Measurements from ENCODE around the gene ARHGAP28. TPM values are rescaled to one million over a fixed set of nuclear protein-coding genes. Genes with fewer than 3 reads are reported as not detected.

The ARHGAP28 gene
- total RNA-seq: 2.4 TPM

- ATAC-seq: peak; percentile 90
Observed at GRCh38 chr18:6729247-6730091, at the start of gene ARHGAP28. TSS of gene ARHGAP28 (plus strand) at chr18:6729716. CDS start at chr18:6729822, 106 bp downstream.

GRCh38 chr18:6681331-6681875 lies 48.1 kb upstream of the ARHGAP28 start:
- no peak for ATAC-seq

- no peak for ATAC-seq
Observed at GRCh38 chr18:6682437-6683111, 46.9 kb upstream of the ARHGAP28 start.

- no peak for ATAC-seq
Observed at GRCh38 chr18:6683112-6683876, 46.2 kb upstream of the ARHGAP28 start.

- no peak for ATAC-seq
Observed at GRCh38 chr18:6687676-6688075, 41.8 kb upstream of the ARHGAP28 start.

- no peak for ATAC-seq
Observed at GRCh38 chr18:6708890-6709289, 20.6 kb upstream of the ARHGAP28 start.

- ATAC-seq: no peak
Observed at GRCh38 chr18:6711467-6711866, 18.0 kb upstream of the ARHGAP28 start.

GRCh38 chr18:6712401-6712800 lies 17.1 kb upstream of the ARHGAP28 start:
- no peak for ATAC-seq

GRCh38 chr18:6714010-6714409 lies 15.5 kb upstream of the ARHGAP28 start:
- no peak for ATAC-seq

- no peak for ATAC-seq
Observed at GRCh38 chr18:6718267-6718666, 11.2 kb upstream of the ARHGAP28 start.

- ATAC-seq: no peak
Observed at GRCh38 chr18:6719098-6719846, 10.2 kb upstream of the ARHGAP28 start.

GRCh38 chr18:6719910-6720683 lies 9.4 kb upstream of the ARHGAP28 start:
- no peak for ATAC-seq

- ATAC-seq: no peak
Observed at GRCh38 chr18:6721755-6722154, 7.8 kb upstream of the ARHGAP28 start.

GRCh38 chr18:6722690-6723089 lies 6.8 kb upstream of the ARHGAP28 start:
- ATAC-seq: no peak

GRCh38 chr18:6724331-6724730 lies 5.2 kb upstream of the ARHGAP28 start:
- no peak for ATAC-seq

GRCh38 chr18:6728331-6728730 lies 1.2 kb upstream of the ARHGAP28 start:
- ATAC-seq: no peak

GRCh38 chr18:6728809-6729246 lies 688 bp upstream of the ARHGAP28 start:
- ATAC-seq: no peak

- ATAC-seq: no peak
Observed at GRCh38 chr18:6730416-6731221, 1.1 kb downstream of the ARHGAP28 start.

GRCh38 chr18:6731222-6731596 lies 1.7 kb downstream of the ARHGAP28 start:
- no peak for ATAC-seq

- ATAC-seq: no peak
Observed at GRCh38 chr18:6732952-6733351, 3.4 kb downstream of the ARHGAP28 start.

All from esophagus mucosa (tissue), 1 donor.